Measurements from ENCODE around the gene SPRED2.

DNA sequence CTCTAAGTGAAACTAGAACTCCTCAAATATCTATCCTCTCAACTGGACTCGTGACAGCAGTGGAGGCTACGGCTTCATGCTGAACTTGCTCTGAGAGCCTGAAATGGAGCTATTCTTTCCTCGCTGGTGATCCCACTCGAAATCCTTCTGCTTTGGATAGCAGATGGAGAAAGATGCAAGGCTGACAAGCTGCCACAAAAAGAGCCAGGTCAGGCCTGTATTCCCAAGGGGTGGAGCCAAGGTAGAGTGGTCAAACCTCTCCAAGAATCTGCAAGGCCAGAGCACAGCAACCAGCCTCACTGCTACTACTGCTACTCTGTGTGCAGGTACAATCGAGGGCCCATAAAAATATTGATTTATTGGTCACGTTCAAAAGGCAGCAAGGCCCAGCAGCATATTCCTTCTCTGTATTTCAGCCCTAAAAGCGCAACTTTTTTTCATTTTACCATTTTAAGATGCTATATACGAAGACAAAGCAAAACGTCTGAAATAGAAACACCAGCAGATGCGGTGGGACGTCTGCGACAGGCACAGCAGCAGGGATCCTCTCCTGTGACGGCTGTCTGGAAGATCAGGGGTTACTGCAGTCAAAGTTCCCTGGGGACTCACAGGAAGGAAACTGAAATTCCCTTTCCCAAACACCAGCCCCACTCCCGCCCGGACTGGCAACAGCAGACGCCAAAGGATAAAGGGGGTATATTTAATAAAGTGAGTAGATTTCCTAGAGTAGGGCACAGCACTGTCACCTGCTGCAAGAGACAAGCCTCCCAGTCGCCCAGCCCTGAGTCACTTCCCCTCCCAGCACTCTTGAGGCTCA lies 2.4 kb downstream of the SPRED2 start:
- TF ChIP-seq GABPA (IDR thresholded peaks at IDR 0.05; ENCODE audit: low read depth) (no peak), POLR2AphosphoS5 (IDR thresholded peaks at IDR 0.05; ENCODE audit: low read depth) (no peak)
- TF ChIP-seq, protein P1, sequence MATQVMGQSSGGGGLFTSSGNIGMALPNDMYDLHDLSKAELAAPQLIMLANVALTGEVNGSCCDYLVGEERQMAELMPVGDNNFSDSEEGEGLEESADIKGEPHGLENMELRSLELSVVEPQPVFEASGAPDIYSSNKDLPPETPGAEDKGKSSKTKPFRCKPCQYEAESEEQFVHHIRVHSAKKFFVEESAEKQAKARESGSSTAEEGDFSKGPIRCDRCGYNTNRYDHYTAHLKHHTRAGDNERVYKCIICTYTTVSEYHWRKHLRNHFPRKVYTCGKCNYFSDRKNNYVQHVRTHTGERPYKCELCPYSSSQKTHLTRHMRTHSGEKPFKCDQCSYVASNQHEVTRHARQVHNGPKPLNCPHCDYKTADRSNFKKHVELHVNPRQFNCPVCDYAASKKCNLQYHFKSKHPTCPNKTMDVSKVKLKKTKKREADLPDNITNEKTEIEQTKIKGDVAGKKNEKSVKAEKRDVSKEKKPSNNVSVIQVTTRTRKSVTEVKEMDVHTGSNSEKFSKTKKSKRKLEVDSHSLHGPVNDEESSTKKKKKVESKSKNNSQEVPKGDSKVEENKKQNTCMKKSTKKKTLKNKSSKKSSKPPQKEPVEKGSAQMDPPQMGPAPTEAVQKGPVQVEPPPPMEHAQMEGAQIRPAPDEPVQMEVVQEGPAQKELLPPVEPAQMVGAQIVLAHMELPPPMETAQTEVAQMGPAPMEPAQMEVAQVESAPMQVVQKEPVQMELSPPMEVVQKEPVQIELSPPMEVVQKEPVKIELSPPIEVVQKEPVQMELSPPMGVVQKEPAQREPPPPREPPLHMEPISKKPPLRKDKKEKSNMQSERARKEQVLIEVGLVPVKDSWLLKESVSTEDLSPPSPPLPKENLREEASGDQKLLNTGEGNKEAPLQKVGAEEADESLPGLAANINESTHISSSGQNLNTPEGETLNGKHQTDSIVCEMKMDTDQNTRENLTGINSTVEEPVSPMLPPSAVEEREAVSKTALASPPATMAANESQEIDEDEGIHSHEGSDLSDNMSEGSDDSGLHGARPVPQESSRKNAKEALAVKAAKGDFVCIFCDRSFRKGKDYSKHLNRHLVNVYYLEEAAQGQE (IDR thresholded peaks at IDR 0.05; ENCODE audit: insufficient replicate concordance, low read depth) = no peak
- TF ChIP-seq, protein P2, sequence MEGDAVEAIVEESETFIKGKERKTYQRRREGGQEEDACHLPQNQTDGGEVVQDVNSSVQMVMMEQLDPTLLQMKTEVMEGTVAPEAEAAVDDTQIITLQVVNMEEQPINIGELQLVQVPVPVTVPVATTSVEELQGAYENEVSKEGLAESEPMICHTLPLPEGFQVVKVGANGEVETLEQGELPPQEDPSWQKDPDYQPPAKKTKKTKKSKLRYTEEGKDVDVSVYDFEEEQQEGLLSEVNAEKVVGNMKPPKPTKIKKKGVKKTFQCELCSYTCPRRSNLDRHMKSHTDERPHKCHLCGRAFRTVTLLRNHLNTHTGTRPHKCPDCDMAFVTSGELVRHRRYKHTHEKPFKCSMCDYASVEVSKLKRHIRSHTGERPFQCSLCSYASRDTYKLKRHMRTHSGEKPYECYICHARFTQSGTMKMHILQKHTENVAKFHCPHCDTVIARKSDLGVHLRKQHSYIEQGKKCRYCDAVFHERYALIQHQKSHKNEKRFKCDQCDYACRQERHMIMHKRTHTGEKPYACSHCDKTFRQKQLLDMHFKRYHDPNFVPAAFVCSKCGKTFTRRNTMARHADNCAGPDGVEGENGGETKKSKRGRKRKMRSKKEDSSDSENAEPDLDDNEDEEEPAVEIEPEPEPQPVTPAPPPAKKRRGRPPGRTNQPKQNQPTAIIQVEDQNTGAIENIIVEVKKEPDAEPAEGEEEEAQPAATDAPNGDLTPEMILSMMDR (IDR thresholded peaks at IDR 0.05; ENCODE audit: insufficient read depth, low read length) = no peak
